ENCODE data around the gene PI4KA.

The PI4KA gene

GRCh38 chr22:20779818-20780158 is 78.8 kb downstream of the PI4KA start:
- H3K36me3 ChIP-seq (replicated peaks), result peaks cover 2% of the 10 kb centered on the region
- no peak for TF ChIP-seq CTCF (IDR thresholded peaks at IDR 0.05; ENCODE audit: low read depth, low read length, missing control alignments)
- no peaks in the 10 kb centered on the region for H3K27me3 ChIP-seq (replicated peaks)
- DNase-seq, result peak; percentile 66
- in situ Hi-C loops (cut with HindIII; ENCODE audit: low pct_ligation_motif_present, low sequenced_read_pairs), result no loop called here
- H3K27ac ChIP-seq, result peak overlapping the region; percentile 45
- no peak overlapping the region for H3K4me3 ChIP-seq (ENCODE audit: low read depth, low read length)

- Histone ChIP-seq H3K4me3 (ENCODE audit: low read depth, low read length) (no peak overlapping the region), H3K27ac (peak overlapping the region; percentile 12), H3K36me3 (replicated peaks) (peaks cover 2% of the 10 kb centered on the region), H3K27me3 (replicated peaks) (no peaks in the 10 kb centered on the region)
- DNase-seq, result no peak
- TF ChIP-seq CTCF (IDR thresholded peaks at IDR 0.05; ENCODE audit: low read depth, low read length, missing control alignments), result no peak
- in situ Hi-C loops (cut with HindIII; ENCODE audit: low pct_ligation_motif_present, low sequenced_read_pairs), result no loop called here
Measured at GRCh38 chr22:20779014-20779817, 79.4 kb downstream of the PI4KA start.

DNA sequence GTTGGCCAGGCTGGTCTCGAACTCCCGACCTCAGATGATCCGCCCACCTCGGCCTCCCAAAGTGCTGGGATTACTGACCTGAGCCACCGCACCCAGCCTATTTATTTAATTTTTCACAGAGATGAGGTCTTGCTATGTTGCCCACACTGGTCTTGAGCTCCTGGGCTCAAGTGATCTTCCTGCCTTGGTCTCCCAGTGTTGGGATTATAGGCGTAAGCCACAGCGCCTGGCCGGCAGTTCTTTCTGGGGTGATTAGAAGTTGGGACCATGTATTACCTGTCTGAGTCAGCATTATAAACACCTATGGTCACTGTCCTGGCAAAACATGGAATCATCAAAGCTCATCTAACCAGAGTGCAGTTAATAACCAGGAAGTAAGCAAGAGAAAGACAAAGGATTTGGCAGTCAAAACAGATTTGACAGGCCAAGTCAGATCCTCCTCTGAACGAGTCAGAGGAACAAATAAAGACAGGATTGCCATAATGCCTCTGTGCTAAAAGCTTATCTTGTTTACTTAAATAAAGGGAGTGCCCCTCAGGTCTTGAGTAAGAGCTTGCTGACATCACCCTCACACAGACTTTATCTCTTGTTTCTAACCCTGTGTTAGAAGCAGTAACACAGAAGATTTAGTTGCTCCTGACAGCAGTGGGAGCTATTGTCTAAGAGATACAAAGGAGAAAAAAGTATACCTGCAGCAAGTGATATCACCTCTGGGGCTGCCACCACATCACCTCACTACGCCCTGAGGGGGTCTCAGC is 81.0 kb downstream of the PI4KA start:
- H3K27me3 ChIP-seq (replicated peaks), result no peaks in the 10 kb centered on the region
- in situ Hi-C loops (cut with HindIII; ENCODE audit: low pct_ligation_motif_present, low sequenced_read_pairs), result no loop called here
- TF ChIP-seq CTCF (IDR thresholded peaks at IDR 0.05; ENCODE audit: low read depth, low read length, missing control alignments), result peak; percentile 22
- DNase-seq, result peak; percentile 84
- H3K36me3 ChIP-seq (replicated peaks), result peaks cover 2% of the 10 kb centered on the region
- H3K4me3 ChIP-seq (ENCODE audit: low read depth, low read length), result no peak overlapping the region
- H3K27ac ChIP-seq, result peak overlapping the region; percentile 70

DNA sequence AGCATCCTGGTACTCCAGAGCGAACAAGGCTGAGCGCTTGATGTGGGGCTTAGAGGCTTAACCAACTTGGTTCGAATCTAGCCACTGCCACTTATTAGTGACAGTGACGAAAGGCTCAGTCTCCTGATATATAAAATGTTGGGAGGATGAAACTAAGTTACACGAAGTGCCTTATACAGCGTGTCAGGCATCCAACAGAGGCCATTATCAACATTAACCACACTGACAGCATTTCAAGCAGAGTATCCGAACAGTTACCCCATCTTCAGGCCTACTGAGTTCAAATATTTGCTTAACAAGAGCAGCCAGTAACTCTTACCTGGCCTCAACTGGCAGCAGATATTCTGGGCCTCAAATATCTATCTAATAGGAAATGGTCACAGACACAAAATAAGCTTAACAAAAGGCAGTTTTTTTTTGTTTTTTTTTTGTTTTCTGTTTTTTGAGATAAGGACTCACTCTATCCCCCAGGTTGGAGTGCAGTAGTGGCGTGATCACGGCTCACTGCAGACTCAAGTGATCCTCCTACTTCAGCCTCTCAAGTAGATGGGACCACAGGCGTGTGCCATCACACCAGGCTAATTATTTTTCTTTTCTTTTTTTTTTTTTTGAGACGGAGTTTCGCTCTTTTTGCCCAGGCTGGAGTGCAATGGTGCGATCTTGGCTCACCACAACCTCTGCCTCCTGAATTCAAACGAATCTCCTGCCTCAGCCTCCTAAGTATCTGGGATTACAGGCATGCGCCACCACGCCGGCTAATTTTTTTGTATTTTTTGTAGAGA is 81.8 kb downstream of the PI4KA start:
- no peak for DNase-seq
- Histone ChIP-seq H3K27ac (peak overlapping the region; percentile 70), H3K27me3 (replicated peaks) (no peaks in the 10 kb centered on the region), H3K4me3 (ENCODE audit: low read depth, low read length) (no peak overlapping the region), H3K36me3 (replicated peaks) (peaks cover 4% of the 10 kb centered on the region)
- no peak for TF ChIP-seq CTCF (IDR thresholded peaks at IDR 0.05; ENCODE audit: low read depth, low read length, missing control alignments)
- in situ Hi-C loops (cut with HindIII; ENCODE audit: low pct_ligation_motif_present, low sequenced_read_pairs), result no loop called here

GRCh38 chr22:20775342-20775895 is 83.2 kb downstream of the PI4KA start:
- Histone ChIP-seq H3K27me3 (replicated peaks) (no peaks in the 10 kb centered on the region), H3K4me3 (ENCODE audit: low read depth, low read length) (no peak overlapping the region), H3K36me3 (replicated peaks) (peaks cover 7% of the 10 kb centered on the region)

More at GRCh38 chr22:20775342-20775895, 83.2 kb downstream of the PI4KA start:
- no peak for DNase-seq
- in situ Hi-C loops (cut with HindIII; ENCODE audit: low pct_ligation_motif_present, low sequenced_read_pairs), result no loop called here
- no peak overlapping the region for H3K27ac ChIP-seq
- no peak for TF ChIP-seq CTCF (IDR thresholded peaks at IDR 0.05; ENCODE audit: low read depth, low read length, missing control alignments)
